ENCODE measurements around the gene PCDHAC1. TPM values are rescaled to one million over a fixed set of nuclear protein-coding genes. Genes with fewer than 3 reads are reported as not detected.

Gene PCDHAC1
- polyA plus RNA-seq, 1 of the 3 experiments (the other 2 are of a cell fraction): 0.08 TPM

- no peak overlapping the region for H3K9ac ChIP-seq
- DNase-seq: peak; percentile 50
- H3K27ac ChIP-seq (ENCODE audit: low read depth in 2 of 2, low read length in 1 of 2): peak overlapping the region in 1 of 2 experiments; percentile 55; a peak in 2 of 4 replicates
- no peaks in the 10 kb centered on the region for H3K36me3 ChIP-seq (replicated peaks in 1 of 2; ENCODE audit: control insufficient read depth in 1 of 2, insufficient read depth in 2 of 2, low read length in 1 of 2)
- H3K79me2 ChIP-seq (ENCODE audit: insufficient read depth): no peaks in the 10 kb centered on the region
- H3F3A ChIP-seq (replicated peaks; ENCODE audit: insufficient read depth): no peaks in the 10 kb centered on the region
- ChIA-PET POLR2A (interaction anchor here (1.2 kb wide), 1 partner anchor 28 kb away, joined by 6 read pairs; no protein-coding TSS in a partner anchor), CTCF (interaction anchor here (1.0 to 6.5 kb wide), 7 partner anchors 12 to 132 kb away, joined by 3 to 28 read pairs (median 3); partner anchors contain the start of genes PCDHA8 and PCDHAC1)
- H4K20me1 ChIP-seq (ENCODE audit: insufficient read depth): no peaks in the 10 kb centered on the region
- H2AFZ ChIP-seq (ENCODE audit: low read depth): no peak overlapping the region
- peaks cover 9 to 45% of the 10 kb centered on the region in 2 experiments; a peak in 3 of 4 replicates for H3K4me1 ChIP-seq (ENCODE audit: control insufficient read depth in 1 of 2, insufficient read depth in 2 of 2, low read depth in 1 of 2, low read length in 1 of 2)
- TF ChIP-seq, protein P1, sequence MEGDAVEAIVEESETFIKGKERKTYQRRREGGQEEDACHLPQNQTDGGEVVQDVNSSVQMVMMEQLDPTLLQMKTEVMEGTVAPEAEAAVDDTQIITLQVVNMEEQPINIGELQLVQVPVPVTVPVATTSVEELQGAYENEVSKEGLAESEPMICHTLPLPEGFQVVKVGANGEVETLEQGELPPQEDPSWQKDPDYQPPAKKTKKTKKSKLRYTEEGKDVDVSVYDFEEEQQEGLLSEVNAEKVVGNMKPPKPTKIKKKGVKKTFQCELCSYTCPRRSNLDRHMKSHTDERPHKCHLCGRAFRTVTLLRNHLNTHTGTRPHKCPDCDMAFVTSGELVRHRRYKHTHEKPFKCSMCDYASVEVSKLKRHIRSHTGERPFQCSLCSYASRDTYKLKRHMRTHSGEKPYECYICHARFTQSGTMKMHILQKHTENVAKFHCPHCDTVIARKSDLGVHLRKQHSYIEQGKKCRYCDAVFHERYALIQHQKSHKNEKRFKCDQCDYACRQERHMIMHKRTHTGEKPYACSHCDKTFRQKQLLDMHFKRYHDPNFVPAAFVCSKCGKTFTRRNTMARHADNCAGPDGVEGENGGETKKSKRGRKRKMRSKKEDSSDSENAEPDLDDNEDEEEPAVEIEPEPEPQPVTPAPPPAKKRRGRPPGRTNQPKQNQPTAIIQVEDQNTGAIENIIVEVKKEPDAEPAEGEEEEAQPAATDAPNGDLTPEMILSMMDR (IDR thresholded peaks at IDR 0.05): no peak
- TF ChIP-seq USF1 (IDR thresholded peaks at IDR 0.05; ENCODE audit: borderline replicate concordance, low read depth): no peak
- TF ChIP-seq MXI1 (IDR thresholded peaks at IDR 0.05; ENCODE audit: low read depth, low read length): peak; percentile 68; the same call in 1 of the 2 replicates
- no peak for TF ChIP-seq FOSL2 (IDR thresholded peaks at IDR 0.05; ENCODE audit: borderline replicate concordance, low read depth)
- TF ChIP-seq, protein P2, sequence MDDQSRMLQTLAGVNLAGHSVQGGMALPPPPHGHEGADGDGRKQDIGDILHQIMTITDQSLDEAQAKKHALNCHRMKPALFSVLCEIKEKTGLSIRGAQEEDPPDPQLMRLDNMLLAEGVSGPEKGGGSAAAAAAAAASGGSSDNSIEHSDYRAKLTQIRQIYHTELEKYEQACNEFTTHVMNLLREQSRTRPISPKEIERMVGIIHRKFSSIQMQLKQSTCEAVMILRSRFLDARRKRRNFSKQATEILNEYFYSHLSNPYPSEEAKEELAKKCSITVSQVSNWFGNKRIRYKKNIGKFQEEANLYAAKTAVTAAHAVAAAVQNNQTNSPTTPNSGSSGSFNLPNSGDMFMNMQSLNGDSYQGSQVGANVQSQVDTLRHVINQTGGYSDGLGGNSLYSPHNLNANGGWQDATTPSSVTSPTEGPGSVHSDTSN (IDR thresholded peaks at IDR 0.05): no peak
- TF ChIP-seq GATA2 (CRISPR knock-in tag; IDR thresholded peaks at IDR 0.05): no peak
- no peak for TF ChIP-seq EZH2phosphoT487 (IDR thresholded peaks at IDR 0.05; ENCODE audit: borderline replicate concordance, low read depth)
- no peaks in the 10 kb centered on the region for H3K9me3 ChIP-seq
- no peaks in the 10 kb centered on the region for H3K9me2 ChIP-seq
- no peak overlapping the region for H3K4me2 ChIP-seq
- no peak overlapping the region for H3K4me3 ChIP-seq (ENCODE audit: low read depth in 2 of 2, low read length in 1 of 2)
- no peaks in the 10 kb centered on the region for H3K27me3 ChIP-seq (ENCODE audit: insufficient read depth)
Measured at GRCh38 chr5:140973550-140973949, 47.5 kb downstream of the PCDHAC1 start.

- no peaks in the 10 kb centered on the region for H3F3A ChIP-seq (replicated peaks; ENCODE audit: insufficient read depth)
- no peak overlapping the region for H3K9ac ChIP-seq
- no peaks in the 10 kb centered on the region for H3K9me3 ChIP-seq
- ChIA-PET POLR2A (interaction anchor here (4.2 kb wide), 1 partner anchor 11 kb away, joined by 23 read pairs; the partner anchor contains the start of gene PCDHAC2), CTCF (interaction anchor here (1.3 to 3.7 kb wide), 4 partner anchors 50 to 136 kb away, joined by 5 to 20 read pairs (median 6); partner anchors contain the start of gene PCDHA8)
- no peak overlapping the region for H3K4me3 ChIP-seq (ENCODE audit: low read depth in 2 of 2, low read length in 1 of 2)
- WGBS (ENCODE audit: low lambda C conversion rate): 23% methylated on average over 3 of the region's 3 CpGs
- DNase-seq: no peak
- H2AFZ ChIP-seq (ENCODE audit: low read depth): no peak overlapping the region
- peaks cover 9 to 33% of the 10 kb centered on the region in 2 experiments; a peak in 3 of 4 replicates for H3K4me1 ChIP-seq (ENCODE audit: control insufficient read depth in 1 of 2, insufficient read depth in 2 of 2, low read depth in 1 of 2, low read length in 1 of 2)
- H3K36me3 ChIP-seq (replicated peaks in 1 of 2; ENCODE audit: control insufficient read depth in 1 of 2, insufficient read depth in 2 of 2, low read length in 1 of 2): no peaks in the 10 kb centered on the region
- no peaks in the 10 kb centered on the region for H3K27me3 ChIP-seq (ENCODE audit: insufficient read depth)
- no peaks in the 10 kb centered on the region for H3K79me2 ChIP-seq (ENCODE audit: insufficient read depth)
- no peak overlapping the region for H3K4me2 ChIP-seq
- no peaks in the 10 kb centered on the region for H3K9me2 ChIP-seq
- H3K27ac ChIP-seq (ENCODE audit: low read depth in 2 of 2, low read length in 1 of 2): peak overlapping the region in 1 of 2 experiments; percentile 98; a peak in 2 of 4 replicates
- H4K20me1 ChIP-seq (ENCODE audit: insufficient read depth): no peaks in the 10 kb centered on the region
- TF ChIP-seq ELF1 (IDR thresholded peaks at IDR 0.05) (no peak), EP300 (IDR thresholded peaks at IDR 0.05; ENCODE audit: borderline replicate concordance in 1 of 2, low read depth in 1 of 2, low read length in 1 of 2) (peak in 1 of 2 experiments; percentile 28; a peak in 1 of 4 replicates), SMC3 (IDR thresholded peaks at IDR 0.05; ENCODE audit: low read depth, low read length) (no peak), GABPA (IDR thresholded peaks at IDR 0.05; ENCODE audit: low read depth) (no peak), GATA2 (CRISPR knock-in tag; IDR thresholded peaks at IDR 0.05) (peak; percentile 23; the same call in 1 of the 2 replicates), NRF1 (IDR thresholded peaks at IDR 0.05; ENCODE audit: low read depth, low read length) (no peak), YY1 (IDR thresholded peaks at IDR 0.05; ENCODE audit: low read depth) (no peak), RAD21 (IDR thresholded peaks at IDR 0.05; ENCODE audit: low read length) (no peak), MXI1 (IDR thresholded peaks at IDR 0.05; ENCODE audit: low read depth, low read length) (peak; percentile 36; the same call in 1 of the 2 replicates), SIN3A (IDR thresholded peaks at IDR 0.05; ENCODE audit: borderline replicate concordance, low read depth, low read length) (no peak), TAF1 (IDR thresholded peaks at IDR 0.05; ENCODE audit: borderline replicate concordance, low read depth, low read length) (no peak), NFIC (IDR thresholded peaks at IDR 0.05; ENCODE audit: borderline replicate concordance) (no peak)
- TF ChIP-seq, protein P1 (IDR thresholded peaks at IDR 0.05): no peak
- TF ChIP-seq, protein P3, sequence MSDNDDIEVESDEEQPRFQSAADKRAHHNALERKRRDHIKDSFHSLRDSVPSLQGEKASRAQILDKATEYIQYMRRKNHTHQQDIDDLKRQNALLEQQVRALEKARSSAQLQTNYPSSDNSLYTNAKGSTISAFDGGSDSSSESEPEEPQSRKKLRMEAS (IDR thresholded peaks at IDR 0.05; ENCODE audit: low read depth): no peak
Measured at GRCh38 chr5:140977003-140977402, 50.9 kb downstream of the PCDHAC1 start.
